ENCODE data around the gene CLIC2.

The CLIC2 gene

DNA sequence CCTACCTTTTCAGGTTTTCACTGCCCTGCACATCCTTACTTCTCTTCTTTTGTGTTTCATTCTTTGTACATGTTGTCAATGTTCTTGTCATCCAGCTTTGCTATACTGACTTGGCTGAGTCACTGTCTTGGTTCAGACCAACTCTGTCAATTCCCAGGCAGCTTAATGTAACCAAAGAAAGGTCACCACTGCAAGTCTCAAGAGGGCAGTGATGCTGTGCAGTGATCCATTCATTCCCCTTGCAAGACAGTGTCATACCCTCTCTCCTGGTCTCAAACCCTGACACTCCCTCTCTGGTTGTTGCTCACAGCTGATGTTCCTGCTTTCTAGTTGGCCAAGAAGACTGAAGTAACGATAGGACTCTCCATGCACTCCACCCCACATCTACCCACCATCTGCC lies 87.7 kb downstream of the CLIC2 start:
- TF ChIP-seq, protein P1, sequence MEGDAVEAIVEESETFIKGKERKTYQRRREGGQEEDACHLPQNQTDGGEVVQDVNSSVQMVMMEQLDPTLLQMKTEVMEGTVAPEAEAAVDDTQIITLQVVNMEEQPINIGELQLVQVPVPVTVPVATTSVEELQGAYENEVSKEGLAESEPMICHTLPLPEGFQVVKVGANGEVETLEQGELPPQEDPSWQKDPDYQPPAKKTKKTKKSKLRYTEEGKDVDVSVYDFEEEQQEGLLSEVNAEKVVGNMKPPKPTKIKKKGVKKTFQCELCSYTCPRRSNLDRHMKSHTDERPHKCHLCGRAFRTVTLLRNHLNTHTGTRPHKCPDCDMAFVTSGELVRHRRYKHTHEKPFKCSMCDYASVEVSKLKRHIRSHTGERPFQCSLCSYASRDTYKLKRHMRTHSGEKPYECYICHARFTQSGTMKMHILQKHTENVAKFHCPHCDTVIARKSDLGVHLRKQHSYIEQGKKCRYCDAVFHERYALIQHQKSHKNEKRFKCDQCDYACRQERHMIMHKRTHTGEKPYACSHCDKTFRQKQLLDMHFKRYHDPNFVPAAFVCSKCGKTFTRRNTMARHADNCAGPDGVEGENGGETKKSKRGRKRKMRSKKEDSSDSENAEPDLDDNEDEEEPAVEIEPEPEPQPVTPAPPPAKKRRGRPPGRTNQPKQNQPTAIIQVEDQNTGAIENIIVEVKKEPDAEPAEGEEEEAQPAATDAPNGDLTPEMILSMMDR (conservative IDR thresholded peaks at IDR 0.05; ENCODE audit: low read depth, low read length), result no peak
- H3K4me3 ChIP-seq (ENCODE audit: low read length), result no peak overlapping the region
- no peak for DNase-seq (ENCODE audit: low read depth)

DNA sequence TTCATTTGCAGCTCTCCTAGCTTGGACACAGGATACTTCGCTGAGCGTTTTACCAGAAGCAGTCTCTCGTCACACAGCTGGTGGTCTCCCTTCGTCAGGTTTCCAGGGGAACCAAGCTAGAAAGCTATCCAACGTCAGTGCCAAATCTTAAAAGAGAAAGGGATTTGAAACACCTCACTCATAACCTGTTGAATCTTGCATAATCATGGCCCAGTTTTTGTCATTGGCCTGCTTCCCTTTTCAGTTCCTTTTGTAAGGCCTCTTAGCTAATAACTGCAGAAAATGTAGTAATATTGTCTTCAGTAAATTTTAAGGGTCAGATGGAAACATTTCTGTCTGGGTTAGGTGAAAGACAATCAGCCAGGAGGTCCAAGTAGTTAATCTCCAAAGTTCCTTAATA lies 92.1 kb downstream of the CLIC2 start:
- TF ChIP-seq, protein P1 (conservative IDR thresholded peaks at IDR 0.05; ENCODE audit: low read depth, low read length), result no peak
- no peak overlapping the region for H3K4me3 ChIP-seq (ENCODE audit: low read length)
- no peak for DNase-seq (ENCODE audit: low read depth)

GRCh38 chrX:155237719-155238118 lies 96.7 kb downstream of the CLIC2 start:
- no peak for DNase-seq (ENCODE audit: low read depth)
- no peak overlapping the region for H3K4me3 ChIP-seq (ENCODE audit: low read length)
- TF ChIP-seq, protein P1 (conservative IDR thresholded peaks at IDR 0.05; ENCODE audit: low read depth, low read length), result no peak

- no peak for DNase-seq (ENCODE audit: low read depth)
- TF ChIP-seq, protein P1 (conservative IDR thresholded peaks at IDR 0.05; ENCODE audit: low read depth, low read length), result no peak
- H3K4me3 ChIP-seq (ENCODE audit: low read length), result no peak overlapping the region
Measured at GRCh38 chrX:155235891-155236290, 98.5 kb downstream of the CLIC2 start.

GRCh38 chrX:155231163-155231562 lies 103.3 kb downstream of the CLIC2 start:
- TF ChIP-seq, protein P1 (conservative IDR thresholded peaks at IDR 0.05; ENCODE audit: low read depth, low read length), result no peak
- H3K4me3 ChIP-seq (ENCODE audit: low read length), result no peak overlapping the region
- DNase-seq (ENCODE audit: low read depth), result no peak
